ENCODE data around the gene CIT.

The CIT gene

GRCh38 chr12:119803381-119803791 lies 73.7 kb downstream of the CIT start:
- no peak for DNase-seq

DNA sequence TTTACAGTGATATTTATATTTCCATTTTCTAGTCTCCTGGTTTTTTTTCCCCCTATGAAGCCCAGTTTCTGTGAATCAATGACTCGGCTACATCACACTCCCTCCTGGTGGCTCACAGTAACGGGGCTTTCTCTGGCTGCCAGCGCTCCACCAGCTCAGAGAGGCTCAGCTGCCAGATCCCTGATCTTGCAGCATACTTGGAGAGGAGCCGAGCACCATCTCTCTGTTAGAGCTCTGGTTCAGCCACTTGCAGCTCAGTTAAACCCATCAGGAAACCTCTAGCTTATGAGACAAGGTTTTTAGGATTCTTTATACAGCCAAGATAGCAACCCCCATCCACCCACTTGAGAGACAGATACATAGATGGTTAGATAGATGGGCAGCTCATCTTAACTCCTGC lies 74.6 kb downstream of the CIT start:
- no peak for DNase-seq

- DNase-seq: no peak
Observed at GRCh38 chr12:119797090-119797489, 80.0 kb downstream of the CIT start.

- no peak for DNase-seq
Observed at GRCh38 chr12:119796292-119796691, 80.8 kb downstream of the CIT start.

- DNase-seq: no peak
Observed at GRCh38 chr12:119791453-119791852, 85.7 kb downstream of the CIT start.

GRCh38 chr12:119788786-119789185 lies 88.3 kb downstream of the CIT start:
- DNase-seq: no peak

- DNase-seq: no peak
Observed at GRCh38 chr12:119786539-119786938, 90.6 kb downstream of the CIT start.

DNA sequence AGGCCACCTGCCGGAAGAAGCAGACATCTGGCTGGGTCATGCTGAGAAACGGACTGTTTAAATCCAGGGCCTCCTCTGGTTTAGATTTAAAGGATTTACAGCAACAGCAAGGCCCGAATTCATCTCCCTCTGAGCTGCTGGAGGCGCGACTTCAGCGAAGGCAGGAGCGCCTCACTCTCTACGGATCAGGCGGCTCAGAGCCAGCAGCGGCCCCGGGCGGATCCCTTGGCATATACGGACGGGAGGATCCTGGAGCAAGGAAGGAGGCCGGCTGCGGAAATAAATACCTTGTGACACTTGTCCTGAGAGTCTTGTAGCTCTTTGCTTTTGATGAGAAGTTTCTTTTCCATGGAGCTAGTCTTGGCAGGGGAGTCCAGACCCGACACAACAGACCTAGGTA lies 92.4 kb downstream of the CIT start:
- DNase-seq: no peak

DNA sequence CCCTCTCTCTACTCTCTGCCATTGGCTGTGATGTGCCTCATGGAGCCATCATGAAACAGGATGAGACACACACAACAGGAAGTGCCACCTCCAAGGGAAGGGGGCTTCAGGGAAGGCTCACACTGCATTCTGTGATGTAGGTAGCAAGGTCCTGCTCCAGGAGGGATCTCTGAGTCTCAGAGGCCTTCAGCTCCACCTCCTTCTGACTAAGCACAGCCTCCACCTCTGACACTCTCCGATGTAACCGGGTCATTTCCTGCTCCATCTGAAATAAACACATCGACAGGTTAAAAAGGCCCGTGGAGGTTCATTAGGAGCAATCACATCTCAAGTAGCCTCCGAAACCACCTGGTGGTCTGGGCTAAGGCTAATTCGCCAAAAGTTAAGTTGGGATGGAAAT lies 93.3 kb downstream of the CIT start:
- DNase-seq: no peak

- DNase-seq: no peak
Observed at GRCh38 chr12:119781804-119782203, 95.3 kb downstream of the CIT start.

DNA sequence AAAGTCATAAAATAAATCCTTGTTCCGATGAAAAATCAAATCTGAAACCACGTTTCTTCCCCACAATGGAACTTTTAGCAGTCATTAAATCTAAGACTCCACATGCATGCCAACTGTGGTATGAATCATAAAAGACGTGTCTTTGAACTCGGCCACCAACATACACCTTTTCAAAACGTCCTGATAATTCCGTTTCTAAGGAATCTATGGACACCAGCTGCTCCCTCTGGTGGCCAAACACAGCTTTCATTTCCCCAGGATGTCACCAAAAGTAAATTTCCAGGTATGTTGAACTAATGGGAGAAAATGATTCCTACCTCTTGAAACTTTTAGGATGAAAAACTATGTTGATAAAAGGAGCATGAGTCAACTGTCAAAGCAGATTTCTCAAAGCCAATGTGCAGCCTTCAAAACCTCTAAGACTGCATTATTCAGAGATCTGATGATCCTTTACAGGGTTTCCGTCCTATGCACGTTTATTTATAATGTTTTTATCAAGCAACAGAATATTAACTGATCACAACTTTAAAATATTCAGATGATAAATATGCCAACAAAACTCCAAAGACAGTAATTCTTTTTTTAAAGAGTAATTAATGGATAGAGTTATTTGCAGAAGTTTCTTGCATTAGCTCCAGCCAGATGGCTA lies 96.2 kb downstream of the CIT start:
- DNase-seq: no peak

- DNase-seq: no peak
Observed at GRCh38 chr12:119775246-119775895, 101.7 kb downstream of the CIT start.

DNA sequence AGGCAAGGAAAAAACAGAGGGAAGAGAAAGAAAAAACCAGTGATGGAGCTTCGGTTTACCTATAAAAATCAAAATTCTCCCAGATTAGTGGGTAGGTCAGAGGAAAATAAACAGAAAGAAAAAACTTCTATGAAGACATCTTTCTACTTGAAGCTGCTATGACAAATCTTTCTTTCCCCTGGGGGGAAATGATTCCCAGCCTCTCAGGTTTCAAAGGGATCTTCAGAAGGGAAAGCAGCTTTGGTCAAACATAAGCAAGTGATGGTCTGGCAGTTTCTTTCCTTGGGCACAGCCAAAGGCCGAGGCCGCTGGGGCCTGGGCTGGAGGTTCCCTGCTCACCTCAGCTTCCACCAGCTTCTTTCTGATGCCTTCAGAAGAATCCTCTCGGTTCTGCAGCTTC lies 104.7 kb downstream of the CIT start:
- DNase-seq: no peak

GRCh38 chr12:119770146-119770545 lies 107.0 kb downstream of the CIT start:
- DNase-seq: no peak

DNA sequence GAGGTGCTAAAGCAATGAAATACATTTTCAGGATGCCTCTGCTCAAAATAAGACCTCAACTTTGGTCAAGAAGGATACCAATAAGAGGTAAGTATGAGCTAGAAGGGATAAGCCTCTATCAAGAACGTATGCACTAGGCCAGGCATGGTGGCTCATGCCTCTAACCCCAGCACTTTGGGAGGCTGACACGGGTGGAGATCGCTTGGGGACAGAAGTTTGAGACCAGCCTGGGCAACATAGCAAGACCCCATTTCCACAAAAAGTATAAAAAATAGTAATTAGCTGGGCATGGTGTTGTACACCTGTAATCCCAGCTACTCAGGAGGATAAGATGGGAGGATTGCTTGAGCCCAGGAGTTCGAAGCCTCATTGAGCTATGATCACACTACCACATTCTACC lies 114.5 kb downstream of the CIT start:
- DNase-seq: no peak

DNA sequence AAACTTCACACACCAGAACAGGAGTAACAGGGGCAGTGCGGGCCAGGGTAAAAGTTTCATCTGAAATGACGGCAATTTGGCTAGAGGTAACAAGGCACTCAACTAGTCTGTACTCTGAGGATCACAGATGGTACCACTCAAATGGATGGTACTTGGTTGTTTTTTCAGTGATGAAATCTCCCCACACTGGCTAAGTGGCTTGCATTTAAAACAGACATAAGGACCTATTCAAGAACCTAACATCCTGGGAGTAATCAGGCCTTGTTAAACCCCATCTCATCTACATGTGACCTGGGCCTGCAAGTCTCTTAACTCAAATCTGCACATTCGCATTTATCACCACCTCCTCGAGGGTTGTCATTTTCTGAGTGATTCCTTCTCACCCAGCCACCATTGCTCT lies 118.4 kb downstream of the CIT start:
- no peak for DNase-seq

- DNase-seq: no peak
Observed at GRCh38 chr12:119758234-119758633, 118.9 kb downstream of the CIT start.

GRCh38 chr12:119751961-119752360 lies 125.2 kb downstream of the CIT start:
- no peak for DNase-seq

GRCh38 chr12:119749666-119750065 lies 127.5 kb downstream of the CIT start:
- DNase-seq: no peak

DNA sequence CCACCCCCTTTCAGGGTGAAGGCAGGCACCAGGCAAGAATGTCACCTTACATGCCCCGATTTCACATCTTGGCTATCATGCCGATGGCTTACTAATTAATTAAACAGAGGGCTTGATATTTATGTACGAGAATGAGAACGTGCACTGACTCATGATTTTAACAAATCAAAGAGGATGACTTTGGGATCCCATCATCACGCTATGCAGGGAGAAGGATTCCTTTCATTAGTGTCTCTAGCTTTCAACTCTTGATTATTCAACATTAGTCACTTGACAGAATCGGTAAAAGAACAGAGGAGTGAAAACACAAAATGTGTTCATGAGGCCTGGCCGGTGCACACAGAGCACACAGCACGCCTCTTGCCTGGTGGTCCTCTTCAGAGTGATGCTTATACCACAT lies 128.6 kb downstream of the CIT start:
- no peak for DNase-seq

GRCh38 chr12:119746169-119746568 lies 131.0 kb downstream of the CIT start:
- no peak for DNase-seq

DNA sequence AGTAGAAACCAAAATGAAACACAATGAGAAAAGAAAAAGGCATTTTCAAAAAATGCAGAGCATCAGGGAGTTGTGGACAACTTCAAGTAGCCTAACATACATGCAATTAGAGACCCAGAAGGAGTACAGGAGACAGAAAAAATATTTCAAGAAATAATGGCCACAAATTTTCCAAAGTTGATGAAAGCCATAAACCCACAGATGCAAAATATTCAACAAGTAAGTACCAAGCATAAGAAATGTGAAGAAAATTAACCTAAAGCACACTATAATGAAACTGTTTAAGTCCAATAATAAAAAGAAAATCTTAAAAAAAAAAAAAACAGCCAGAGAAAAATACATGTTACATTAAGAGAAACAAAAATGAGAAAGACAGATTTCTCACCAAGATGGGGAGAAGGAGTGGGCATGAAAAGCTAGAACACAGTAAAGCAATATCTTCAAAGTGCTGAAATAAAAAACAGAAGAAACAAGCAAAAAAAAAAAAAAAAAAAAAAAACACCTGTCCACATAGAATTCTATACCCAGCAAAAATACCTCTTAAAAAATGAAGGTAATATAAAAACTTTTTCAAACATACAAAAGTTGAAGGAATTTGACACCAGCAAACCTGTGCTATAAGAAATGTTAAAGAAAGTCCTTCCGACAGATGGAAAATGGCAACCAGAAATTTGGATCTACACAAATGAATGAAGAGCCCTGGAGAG lies 132.1 kb downstream of the CIT start:
- DNase-seq: no peak

DNA sequence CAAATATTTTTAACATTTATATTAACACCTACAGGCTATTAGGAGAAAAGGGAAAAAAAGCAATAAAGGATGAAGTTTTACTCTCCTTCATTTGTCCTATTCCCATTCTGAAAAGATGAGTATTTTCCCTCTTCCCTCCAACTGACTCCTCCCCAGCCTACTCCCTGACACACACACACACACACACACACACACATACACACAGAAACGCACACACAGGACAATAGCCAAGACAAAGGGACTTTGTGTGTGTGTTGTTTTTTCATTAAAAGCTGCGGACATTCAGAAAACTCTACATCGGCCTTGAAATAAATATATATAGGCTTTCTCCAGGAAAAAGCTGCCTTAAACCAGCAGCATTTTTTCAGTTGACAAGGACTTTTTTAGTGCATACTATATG lies 134.4 kb downstream of the CIT start:
- no peak for DNase-seq

DNA sequence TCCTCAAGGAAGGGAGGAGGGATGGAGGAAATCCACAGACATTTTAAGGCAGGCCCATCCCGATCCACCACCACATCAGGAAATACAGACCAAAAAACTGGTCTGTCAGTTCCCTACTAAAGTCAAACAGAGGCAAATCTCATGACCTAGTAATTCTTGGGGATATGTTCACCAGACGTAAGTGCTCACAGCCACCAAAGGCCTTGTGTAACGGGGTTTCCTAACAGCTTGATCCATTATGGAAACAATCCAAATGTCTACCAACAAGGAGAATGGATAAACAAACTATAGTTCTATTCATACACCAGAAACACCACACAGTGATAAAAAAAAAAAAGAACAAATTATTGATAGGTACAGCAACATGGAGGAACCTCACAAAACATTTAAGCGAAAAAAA lies 136.3 kb downstream of the CIT start:
- DNase-seq: no peak

GRCh38 chr12:119735079-119735478 lies 142.0 kb downstream of the CIT start:
- DNase-seq: no peak
